Measurements from ENCODE around the gene RPAP2.

GRCh38 chr1:92326681-92327080 is 27.8 kb downstream of the RPAP2 start:
- no peak for TF ChIP-seq ZNF366 (tag by site-specific recombination; conservative IDR thresholded peaks at IDR 0.05)
- no peak for TF ChIP-seq PRDM2 (tag by site-specific recombination; IDR thresholded peaks at IDR 0.05; ENCODE audit: borderline replicate concordance)
- no peak for TF ChIP-seq CTCF (tag by site-specific recombination; IDR thresholded peaks at IDR 0.05)
- no peak for TF ChIP-seq ZNF335 (tag by site-specific recombination; conservative IDR thresholded peaks at IDR 0.05)
- no peak for TF ChIP-seq REST (tag by site-specific recombination; IDR thresholded peaks at IDR 0.05)
- TF ChIP-seq ZNF140 (tag by site-specific recombination; IDR thresholded peaks at IDR 0.05), result no peak
- TF ChIP-seq ZNF394 (tag by site-specific recombination; IDR thresholded peaks at IDR 0.05; ENCODE audit: borderline replicate concordance), result no peak
- TF ChIP-seq ZNF704 (tag by site-specific recombination; IDR thresholded peaks at IDR 0.05), result no peak
- no peak for TF ChIP-seq ZNF580 (tag by site-specific recombination; IDR thresholded peaks at IDR 0.05)
- TF ChIP-seq INSM2 (tag by site-specific recombination; IDR thresholded peaks at IDR 0.05), result no peak
- no peak for TF ChIP-seq BCL11B (tag by site-specific recombination; IDR thresholded peaks at IDR 0.05; ENCODE audit: low read depth)

Data from HEK293 (cell line).